ENCODE results near the gene MON1B.
"Not testable (repeated sequence)": the region's sequence is repeated elsewhere in the genome, so short reads cannot be mapped to it uniquely, and the experiment has no call there.

The MON1B gene

GRCh38 chr16:77197747-77198146, 6.8 kb downstream of the MON1B start:
- DNase-seq (ENCODE audit: low spot score), result no peak

GRCh38 chr16:77199211-77199610, 8.2 kb downstream of the MON1B start, which contains the start of gene SYCE1L:
TSS of gene SYCE1L (plus strand) at chr16:77199408. CDS start at chr16:77199452, 44 bp downstream.
- no peak for DNase-seq (ENCODE audit: low spot score)

- no peak for DNase-seq (ENCODE audit: low spot score)
Measured at GRCh38 chr16:77206533-77206932, 15.5 kb downstream of the MON1B start.

GRCh38 chr16:77207030-77207429, 16.0 kb downstream of the MON1B start:
- no peak for DNase-seq (ENCODE audit: low spot score)

- DNase-seq (ENCODE audit: low spot score), result no peak
Measured at GRCh38 chr16:77208382-77208781, 17.4 kb downstream of the MON1B start.

GRCh38 chr16:77211880-77212740, 21.1 kb downstream of the MON1B start:
- DNase-seq (ENCODE audit: low spot score), result peak; percentile 94

- DNase-seq (ENCODE audit: low spot score), result peak; percentile 88
Measured at GRCh38 chr16:77212741-77213541, 22.0 kb downstream of the MON1B start.

GRCh38 chr16:77213542-77214106, 22.6 kb downstream of the MON1B start:
- DNase-seq (ENCODE audit: low spot score), result no peak

GRCh38 chr16:77214411-77215138, 23.6 kb downstream of the MON1B start:
- DNase-seq (ENCODE audit: low spot score), result no peak

GRCh38 chr16:77219437-77219836, 28.4 kb downstream of the MON1B start:
- no peak for DNase-seq (ENCODE audit: low spot score)

GRCh38 chr16:77220427-77220826, 29.4 kb downstream of the MON1B start:
- no peak for DNase-seq (ENCODE audit: low spot score)

- DNase-seq (ENCODE audit: low spot score), result no peak
Measured at GRCh38 chr16:77221482-77221881, 30.5 kb downstream of the MON1B start.

- peak; percentile 62 for DNase-seq (ENCODE audit: low spot score)
Measured at GRCh38 chr16:77223184-77223583, 32.2 kb downstream of the MON1B start.

- no peak for DNase-seq (ENCODE audit: low spot score)
Measured at GRCh38 chr16:77225182-77225581, 34.2 kb downstream of the MON1B start.

- DNase-seq (ENCODE audit: low spot score), result no peak
Measured at GRCh38 chr16:77227745-77228144, 36.8 kb downstream of the MON1B start.

- DNase-seq (ENCODE audit: low spot score), result no peak
Measured at GRCh38 chr16:77231047-77231446, 40.1 kb downstream of the MON1B start.

- no peak for DNase-seq (ENCODE audit: low spot score)
Measured at GRCh38 chr16:77233799-77234519, 43.0 kb downstream of the MON1B start.

- no peak for DNase-seq (ENCODE audit: low spot score)
Measured at GRCh38 chr16:77234611-77235010, 43.6 kb downstream of the MON1B start.

GRCh38 chr16:77236063-77236511, 45.1 kb downstream of the MON1B start:
- peak; percentile 88 for DNase-seq (ENCODE audit: low spot score)

- DNase-seq (ENCODE audit: low spot score), result no peak
Measured at GRCh38 chr16:77238593-77238992, 47.6 kb downstream of the MON1B start.

GRCh38 chr16:77242471-77242870, 51.5 kb downstream of the MON1B start:
- DNase-seq (ENCODE audit: low spot score), result not testable (repeated sequence)

Data from iPS-NIHi11 (cell line).